IPS DF 6.9 (cell line): ENCODE data around the gene CD72.
A peak's percentile ranks its signal among the peaks of the same experiment; 100 is the strongest.
"Not testable (repeated sequence)": the region's sequence is repeated elsewhere in the genome, so short reads cannot be mapped to it uniquely, and the experiment has no call there.

Source experiments
- DNase-seq: peaks from one replicate; pipeline ENCODE4 v3.0.0-alpha.2; 2013; ENCODE audit warnings: low read depth, low spot score
- H3K27ac ChIP-seq: one replicate; pipeline ENCODE4 v1.5.1; 2013; ENCODE audit warnings: low read length, control low read depth
- H3K27me3 ChIP-seq: 2 replicates; pipeline ENCODE4 v1.6.1; 2013; ENCODE audit warnings: mild to moderate bottlenecking, low read length; ENCODE audit not compliant: control insufficient read depth, insufficient read depth
- H3K36me3 ChIP-seq: 2 replicates; pipeline ENCODE4 v1.6.1; 2013; ENCODE audit warnings: low read length; ENCODE audit not compliant: control insufficient read depth, insufficient read depth
- H3K4me1 ChIP-seq: 2 replicates; pipeline ENCODE4 v1.6.1; 2013; ENCODE audit warnings: low read length; ENCODE audit not compliant: control insufficient read depth, insufficient read depth
- H3K4me3 ChIP-seq: 2 replicates; pipeline ENCODE4 v1.5.1; 2013; ENCODE audit warnings: mild to moderate bottlenecking, low read length
- H3K9me3 ChIP-seq: 2 replicates; pipeline ENCODE4 v1.6.1; 2013; ENCODE audit warnings: low read length, inconsistent platforms; ENCODE audit not compliant: control insufficient read depth, insufficient read depth
- WGBS: extraction: QIAGEN DNeasy Blood & Tissue Kit; methylation state at CpG from one replicate; pipeline ENCODE4 v1.1.7; 2013; ENCODE audit warnings: mixed read lengths, missing lambda C conversion rate; ENCODE audit not compliant: insufficient read length, insufficient coverage; 5-methylcytosine and 5-hydroxymethylcytosine counted together

CD72 gene

DNA sequence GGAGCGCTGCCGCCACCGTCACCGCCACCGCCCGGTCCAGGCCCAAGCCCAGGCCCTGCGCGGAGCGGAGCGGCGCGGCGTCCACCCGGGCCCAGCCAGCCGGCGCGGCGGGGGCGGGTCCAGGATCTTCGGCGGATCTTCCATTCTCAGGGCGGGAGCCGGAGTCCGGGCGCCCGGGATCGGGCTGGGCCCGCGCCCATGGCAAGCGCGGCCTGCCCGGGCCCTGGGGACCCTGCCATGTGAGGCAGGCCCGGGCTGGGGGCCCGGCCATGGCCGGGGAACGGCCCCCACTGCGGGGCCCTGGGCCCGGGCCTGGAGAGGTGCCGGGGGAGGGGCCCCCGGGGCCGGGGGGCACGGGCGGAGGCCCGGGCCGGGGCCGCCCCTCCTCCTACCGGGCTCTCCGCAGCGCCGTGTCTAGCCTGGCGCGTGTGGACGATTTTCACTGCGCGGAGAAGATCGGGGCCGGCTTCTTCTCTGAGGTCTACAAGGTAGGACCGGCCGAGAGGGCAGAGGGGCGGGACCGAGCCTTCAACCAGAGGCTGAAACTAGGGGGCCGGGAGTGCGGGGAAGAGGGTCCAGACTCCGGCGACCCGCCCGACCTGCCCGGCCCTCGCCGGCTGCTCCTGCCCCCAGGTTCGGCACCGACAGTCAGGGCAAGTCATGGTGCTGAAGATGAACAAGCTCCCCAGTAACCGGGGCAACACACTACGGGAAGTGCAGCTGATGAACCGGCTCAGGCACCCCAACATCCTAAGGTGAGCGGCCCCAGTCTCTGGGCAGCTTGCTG lies 12.7 kb downstream of the CD72 start:
- H3K27ac ChIP-seq: no peak overlapping the region
- WGBS: no CpG with 5 or more reads among the region's 76 CpGs
- 0 out of 2 replicates have a peak, but pooled peaks cover 3% of the 10 kb centered on the region for H3K36me3 ChIP-seq
- DNase-seq: no peak
- peaks cover 1% of the 10 kb centered on the region; the same call in 1 of the 2 replicates for H3K4me1 ChIP-seq
- peak overlapping the region; percentile 53 for H3K4me3 ChIP-seq
- no peaks in the 10 kb centered on the region for H3K27me3 ChIP-seq
- no peaks in the 10 kb centered on the region for H3K9me3 ChIP-seq

GRCh38 chr9:35604578-35605350 lies 13.4 kb downstream of the CD72 start, which contains the start of gene TESK1:
TSS of gene TESK1 (plus strand) at chr9:35605262. CDS start at chr9:35605620, 358 bp downstream.
- Histone ChIP-seq H3K36me3 (no peaks in the 10 kb centered on the region), H3K27ac (no peak within 1 kb of the TSS), H3K9me3 (no peaks in the 10 kb centered on the region), H3K4me1 (peaks cover 5% of the 10 kb centered on the region), H3K4me3 (peak within 1 kb of the TSS; percentile 53), H3K27me3 (no peaks in the 10 kb centered on the region)
- WGBS: no CpG with 5 or more reads among the region's 55 CpGs
- DNase-seq: no peak

GRCh38 chr9:35603986-35604577 lies 14.1 kb downstream of the CD72 start:
- H3K36me3 ChIP-seq: no peaks in the 10 kb centered on the region
- DNase-seq: peak; percentile 98
- H3K4me3 ChIP-seq: peak overlapping the region; percentile 53; the same call in 1 of the 2 replicates
- no peak overlapping the region for H3K27ac ChIP-seq
- peaks cover 7% of the 10 kb centered on the region for H3K4me1 ChIP-seq
- no peaks in the 10 kb centered on the region for H3K9me3 ChIP-seq
- H3K27me3 ChIP-seq: no peaks in the 10 kb centered on the region
- WGBS: no CpG with 5 or more reads among the region's 41 CpGs

GRCh38 chr9:35603506-35603985 lies 14.7 kb downstream of the CD72 start:
- H3K27ac ChIP-seq: no peak overlapping the region
- H3K9me3 ChIP-seq: no peaks in the 10 kb centered on the region
- H3K27me3 ChIP-seq: no peaks in the 10 kb centered on the region
- H3K36me3 ChIP-seq: no peaks in the 10 kb centered on the region
- no CpG with 5 or more reads among the region's 18 CpGs for WGBS
- H3K4me3 ChIP-seq: peak overlapping the region; percentile 23; the same call in 1 of the 2 replicates
- H3K4me1 ChIP-seq: peaks cover 11% of the 10 kb centered on the region
- DNase-seq: no peak

DNA sequence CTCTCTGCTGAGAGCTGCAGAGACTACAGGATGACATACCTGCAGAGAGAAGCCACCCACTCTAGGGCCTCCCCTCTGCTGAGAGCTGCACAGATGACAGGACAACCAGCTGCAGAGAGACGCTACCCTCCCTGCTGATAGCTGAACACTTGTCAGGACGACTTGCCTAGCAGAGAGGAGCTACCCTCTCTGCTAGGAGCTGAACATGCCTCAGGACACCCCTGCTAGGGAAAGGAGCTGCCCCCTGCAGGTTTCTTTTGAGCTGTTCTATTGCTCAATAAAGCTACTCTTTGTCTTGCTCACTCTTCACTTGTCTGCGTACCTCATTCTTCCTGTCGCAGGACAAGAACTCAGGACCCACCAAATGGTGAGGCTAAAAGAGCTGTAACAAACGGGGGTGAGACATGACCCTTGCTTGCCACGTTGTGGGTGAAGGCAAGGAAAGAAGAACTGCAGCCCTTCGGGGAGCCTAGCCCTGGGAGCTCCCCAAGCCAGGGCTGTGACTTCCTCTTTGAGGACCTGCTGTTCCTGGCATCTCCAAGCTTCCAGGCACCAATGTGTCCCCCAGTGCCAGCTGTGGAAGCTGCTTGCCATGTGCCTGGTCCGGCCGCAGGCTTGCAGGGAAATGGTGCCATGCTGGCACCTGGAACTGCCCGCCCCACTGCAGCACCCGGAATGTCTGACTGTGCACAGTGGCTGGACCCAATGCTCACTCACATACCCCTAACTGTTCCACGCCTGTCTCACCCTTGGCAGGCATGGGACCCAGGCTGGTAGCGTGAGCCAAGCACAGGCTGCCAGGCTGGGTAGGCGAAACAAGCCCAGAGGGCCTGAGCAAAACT lies 18.2 kb downstream of the CD72 start:
- no peak overlapping the region for H3K27ac ChIP-seq
- H3K4me1 ChIP-seq: peaks cover 9% of the 10 kb centered on the region
- no peaks in the 10 kb centered on the region for H3K36me3 ChIP-seq
- WGBS: no CpG with 5 or more reads among the region's 14 CpGs
- no peaks in the 10 kb centered on the region for H3K9me3 ChIP-seq
- no peak overlapping the region for H3K4me3 ChIP-seq
- DNase-seq: no peak
- no peaks in the 10 kb centered on the region for H3K27me3 ChIP-seq

GRCh38 chr9:35598866-35599590 lies 19.2 kb downstream of the CD72 start:
- no peak overlapping the region for H3K4me3 ChIP-seq
- no peak overlapping the region for H3K27ac ChIP-seq
- H3K9me3 ChIP-seq: no peaks in the 10 kb centered on the region
- DNase-seq: no peak
- peaks cover 9% of the 10 kb centered on the region for H3K4me1 ChIP-seq
- WGBS: no CpG with 5 or more reads among the region's 11 CpGs
- no peaks in the 10 kb centered on the region for H3K36me3 ChIP-seq
- H3K27me3 ChIP-seq: no peaks in the 10 kb centered on the region

DNA sequence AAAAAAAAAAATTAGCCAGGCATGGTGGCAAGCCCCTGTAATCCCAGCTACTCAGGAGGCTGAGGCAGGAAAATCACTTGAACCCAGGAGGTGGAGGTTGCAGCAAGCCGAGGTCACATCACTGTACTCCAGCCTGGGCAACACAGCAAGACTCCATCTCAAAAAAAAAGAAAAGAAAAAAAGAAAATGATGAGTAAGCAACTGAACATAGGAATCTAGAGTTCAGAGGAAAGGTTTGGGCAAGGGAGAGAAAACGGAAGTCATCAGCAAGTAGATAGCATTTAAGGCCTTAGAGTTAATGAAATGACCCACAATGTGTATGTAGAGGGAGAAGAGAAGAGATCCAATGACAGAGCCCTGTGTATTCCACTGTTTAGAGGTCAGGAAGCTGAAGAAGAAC lies 21.3 kb downstream of the CD72 start:
- not testable (repeated sequence) for DNase-seq, H3K27ac ChIP-seq, H3K9me3 ChIP-seq, H3K36me3 ChIP-seq, H3K27me3 ChIP-seq, H3K4me3 ChIP-seq, H3K4me1 ChIP-seq
- no CpG with 5 or more reads among the region's 2 CpGs for WGBS

DNA sequence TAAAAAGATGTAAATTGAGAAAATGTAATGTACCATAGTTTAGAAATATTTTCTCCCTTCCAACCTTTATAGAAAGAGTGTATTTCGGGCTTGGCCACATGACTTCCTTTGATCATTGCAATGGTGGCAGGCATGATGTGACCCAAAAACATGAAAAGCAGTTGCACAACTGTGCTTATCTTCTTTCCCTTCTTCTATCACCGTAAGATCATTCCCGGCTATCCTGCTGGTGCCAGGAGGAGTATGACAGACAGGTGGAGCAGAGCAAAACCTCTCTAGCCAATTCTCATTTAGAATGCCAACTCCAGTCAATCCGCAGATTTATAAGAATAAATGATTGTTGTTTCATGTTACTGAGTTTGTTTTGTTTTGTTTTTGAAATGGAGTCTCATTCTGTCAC lies 23.7 kb downstream of the CD72 start:
- H3K4me1 ChIP-seq: peaks cover 4% of the 10 kb centered on the region
- H3K27me3 ChIP-seq: no peaks in the 10 kb centered on the region
- H3K4me3 ChIP-seq: no peak overlapping the region
- WGBS: no CpG with 5 or more reads among the region's 4 CpGs
- no peak for DNase-seq
- H3K27ac ChIP-seq: no peak overlapping the region
- H3K36me3 ChIP-seq: no peaks in the 10 kb centered on the region
- no peaks in the 10 kb centered on the region for H3K9me3 ChIP-seq

GRCh38 chr9:35593581-35593980 lies 24.6 kb downstream of the CD72 start:
- H3K4me1 ChIP-seq: no peaks in the 10 kb centered on the region
- no peaks in the 10 kb centered on the region for H3K27me3 ChIP-seq
- no peak overlapping the region for H3K4me3 ChIP-seq
- H3K27ac ChIP-seq: no peak overlapping the region
- no peaks in the 10 kb centered on the region for H3K36me3 ChIP-seq
- H3K9me3 ChIP-seq: no peaks in the 10 kb centered on the region
- no peak for DNase-seq
